ENCODE results near the gene MIGA1.
"Not testable (repeated sequence)": the region's sequence is repeated elsewhere in the genome, so short reads cannot be mapped to it uniquely, and the experiment has no call there.

Gene MIGA1, protein sequence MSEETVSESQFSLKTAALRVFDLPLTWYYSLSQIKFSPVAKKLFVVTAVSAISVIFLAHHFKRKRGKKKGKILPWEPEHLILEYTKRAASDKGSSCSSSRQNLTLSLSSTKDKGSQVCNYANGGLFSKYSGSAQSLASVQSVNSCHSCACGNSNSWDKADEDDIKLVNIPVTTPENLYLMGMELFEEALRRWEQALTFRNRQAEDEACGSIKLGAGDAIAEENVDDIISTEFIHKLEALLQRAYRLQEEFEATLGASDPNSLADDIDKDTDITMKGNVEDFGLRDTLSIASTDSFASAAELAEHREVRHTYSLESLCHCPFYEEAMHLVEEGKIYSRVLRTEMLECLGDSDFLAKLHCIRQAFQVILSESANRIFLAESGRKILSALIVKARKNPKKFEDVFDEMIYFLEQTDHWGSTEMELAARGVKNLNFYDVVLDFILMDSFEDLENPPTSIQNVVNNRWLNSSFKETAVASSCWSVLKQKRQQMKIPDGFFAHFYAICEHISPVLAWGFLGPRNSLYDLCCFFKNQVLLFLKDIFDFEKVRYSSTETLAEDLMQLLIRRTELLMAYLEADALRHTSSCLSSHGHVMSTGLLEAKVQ

GRCh38 chr1:77779529-77780281, at the start of gene MIGA1:
MIGA1 (plus strand) TSS chr1:77779649; CDS start chr1:77783253, 3,604 bp downstream.
- DNase-seq (ENCODE audit: low read depth) = peak; percentile 77

- DNase-seq (ENCODE audit: low read depth) = no peak
Observed at GRCh38 chr1:77732090-77732489, 47.4 kb upstream of the MIGA1 start.

DNA sequence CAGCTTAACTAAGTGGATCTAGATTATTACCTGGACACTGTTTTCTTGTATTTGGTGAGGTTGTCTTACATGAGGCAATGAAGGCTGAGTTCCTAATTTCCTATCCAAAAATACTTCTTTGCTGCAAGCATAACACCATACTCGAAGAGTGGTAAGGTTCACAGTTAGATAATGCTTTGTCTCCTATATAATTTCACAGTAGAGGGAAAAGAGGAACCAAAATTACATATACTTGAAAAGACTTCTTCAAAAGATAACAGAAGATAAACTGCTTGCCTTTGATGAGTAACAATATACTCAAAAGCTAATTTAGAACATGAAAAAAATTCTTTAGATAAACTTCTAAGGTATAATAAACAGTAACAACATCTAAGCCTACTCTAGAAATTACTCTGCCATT, 40.2 kb upstream of the MIGA1 start:
- no peak for DNase-seq (ENCODE audit: low read depth)

DNA sequence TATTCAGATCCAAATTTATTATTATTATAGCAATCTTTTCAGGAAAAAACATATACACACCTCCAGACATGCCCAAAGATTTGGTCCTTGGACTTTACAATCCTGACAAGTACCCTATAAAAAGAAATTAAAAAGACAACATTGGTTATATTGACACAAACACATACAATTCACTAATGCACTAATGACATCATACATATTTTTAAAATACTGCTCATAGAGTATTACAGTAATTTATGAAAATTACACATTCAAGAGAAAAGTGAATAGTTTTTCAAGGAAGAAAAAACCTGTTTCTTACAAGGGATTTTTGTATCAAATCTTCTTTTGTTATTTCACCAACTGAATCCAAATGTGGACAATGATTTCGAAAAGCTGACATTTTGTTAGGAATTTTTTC, 38.1 kb upstream of the MIGA1 start:
- no peak for DNase-seq (ENCODE audit: low read depth)

GRCh38 chr1:77742011-77742555, 37.4 kb upstream of the MIGA1 start:
- DNase-seq (ENCODE audit: low read depth) = no peak

DNA sequence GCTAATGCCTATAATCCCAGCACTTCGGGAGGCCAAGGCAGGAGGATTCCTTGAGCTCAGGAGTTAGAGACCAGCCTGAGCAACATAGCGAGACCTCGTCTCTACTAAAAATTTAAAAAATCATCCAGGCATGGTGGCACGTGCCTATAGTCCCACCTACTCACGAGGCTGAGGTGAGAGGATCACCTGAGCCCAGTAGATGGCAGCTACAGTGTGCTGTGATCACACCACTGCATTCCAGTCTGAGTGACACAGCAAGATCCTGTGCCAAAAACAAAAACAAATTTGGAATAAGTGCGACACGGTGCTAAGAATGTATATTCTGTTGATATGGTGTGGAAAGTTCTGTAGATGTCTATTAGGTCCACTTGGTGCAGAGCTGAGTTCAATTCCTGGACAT, 34.9 kb upstream of the MIGA1 start:
- no peak for DNase-seq (ENCODE audit: low read depth)

DNA sequence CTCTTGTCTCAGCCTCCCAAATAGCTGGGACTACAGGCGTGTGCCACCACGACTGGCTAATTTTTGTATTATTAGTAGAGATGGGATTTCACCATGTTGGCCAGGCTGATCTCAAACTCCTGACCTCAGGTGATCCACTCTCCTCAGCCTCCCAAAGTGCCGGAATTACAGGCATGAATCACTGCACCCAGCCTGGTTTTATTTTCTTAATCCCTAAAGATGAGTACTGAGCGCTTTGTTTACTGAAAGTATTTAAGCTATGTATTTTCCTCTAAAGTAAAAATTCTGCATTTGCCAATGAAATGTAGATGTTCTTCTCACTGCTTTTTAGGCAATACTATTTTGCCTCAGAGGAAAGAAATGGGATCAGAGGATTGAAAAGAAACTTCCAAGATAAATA, 30.0 kb upstream of the MIGA1 start:
- not testable (repeated sequence) for DNase-seq (ENCODE audit: low read depth)

DNA sequence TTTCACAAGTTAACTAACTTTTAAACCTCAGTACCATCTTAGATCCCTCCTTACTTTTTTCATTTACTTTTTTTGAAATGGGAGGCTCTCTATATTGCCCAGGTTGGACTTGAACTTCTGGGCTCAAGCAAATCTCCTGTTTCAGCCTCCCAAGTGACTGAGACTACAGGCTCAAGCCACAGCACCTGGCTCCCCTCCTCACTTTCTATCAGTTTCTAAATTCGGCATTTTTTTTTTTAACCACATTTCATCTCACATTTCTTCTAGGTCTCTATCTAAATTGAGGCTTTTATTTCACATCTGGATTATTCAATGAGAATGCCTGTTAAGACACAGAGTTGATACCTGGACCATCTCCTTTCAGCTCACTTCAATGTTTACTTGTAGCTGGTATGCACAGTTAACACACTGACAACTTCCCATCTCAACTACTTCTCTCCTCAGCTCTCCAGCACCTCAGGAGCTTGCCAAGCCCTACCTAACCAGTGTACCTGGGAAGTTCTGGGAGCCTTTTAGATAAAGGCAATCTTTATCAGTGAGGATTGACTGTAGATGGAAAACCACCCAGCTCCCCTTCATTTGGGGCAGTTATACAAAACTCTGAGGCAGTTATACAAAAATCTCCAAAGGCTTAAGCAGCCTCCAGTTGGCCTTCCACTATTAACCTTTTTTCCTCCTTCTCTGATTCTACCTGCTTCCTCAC, 23.2 kb upstream of the MIGA1 start:
- DNase-seq (ENCODE audit: low read depth) = no peak

DNA sequence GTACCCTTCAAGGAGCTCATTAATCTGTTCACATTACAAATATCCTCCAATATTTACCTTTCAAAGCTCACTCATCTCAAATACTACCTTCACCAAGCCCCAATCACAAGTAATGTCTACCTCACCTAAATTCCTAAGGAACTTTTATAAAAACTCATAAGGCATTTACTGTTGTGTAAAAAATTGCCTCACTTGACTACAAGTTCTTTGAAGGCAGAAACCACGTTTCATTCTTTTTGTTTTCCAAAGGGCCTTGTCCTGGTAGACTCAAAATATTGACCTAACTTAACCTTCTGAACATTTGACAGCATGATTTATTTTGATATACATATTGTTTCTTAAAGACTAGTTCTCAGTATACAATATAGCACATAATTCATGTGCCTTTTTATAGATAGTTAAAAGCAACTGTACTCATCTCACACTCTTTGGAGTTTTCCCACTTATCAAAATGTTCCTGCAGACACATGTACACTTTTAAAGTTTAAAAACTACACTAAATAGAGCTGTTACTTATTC, 22.3 kb upstream of the MIGA1 start:
- DNase-seq (ENCODE audit: low read depth) = no peak

DNA sequence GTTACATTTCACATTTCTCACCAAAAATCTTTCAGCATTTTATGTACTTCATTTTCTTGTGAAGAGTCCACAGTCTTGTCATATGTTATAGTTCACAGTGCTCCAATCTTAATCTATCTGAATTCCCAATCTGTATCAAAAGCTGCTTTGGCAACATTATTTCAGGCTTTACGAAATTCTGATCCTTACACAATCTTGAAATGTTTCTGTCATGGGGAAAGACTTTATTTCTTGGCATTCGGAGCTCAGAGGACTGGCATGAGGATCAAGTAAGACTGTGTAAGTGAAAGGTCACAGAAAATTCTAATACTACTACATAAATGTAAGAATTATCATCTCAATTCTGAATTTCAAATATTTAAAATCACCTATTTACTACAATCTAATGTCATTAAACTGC, 21.8 kb upstream of the MIGA1 start:
- DNase-seq (ENCODE audit: low read depth) = no peak

GRCh38 chr1:77759071-77760028, 20.1 kb upstream of the MIGA1 start, which contains the start of gene USP33:
USP33 (minus strand) TSS chr1:77759852; CDS start chr1:77741697, 18,155 bp downstream.
- DNase-seq (ENCODE audit: low read depth) = peak; percentile 87

- no peak for DNase-seq (ENCODE audit: low read depth)
Observed at GRCh38 chr1:77762072-77762476, 17.4 kb upstream of the MIGA1 start.

GRCh38 chr1:77768006-77768405, 11.4 kb upstream of the MIGA1 start:
- no peak for DNase-seq (ENCODE audit: low read depth)

GRCh38 chr1:77776007-77776700, 3.3 kb upstream of the MIGA1 start:
- DNase-seq (ENCODE audit: low read depth) = no peak

DNA sequence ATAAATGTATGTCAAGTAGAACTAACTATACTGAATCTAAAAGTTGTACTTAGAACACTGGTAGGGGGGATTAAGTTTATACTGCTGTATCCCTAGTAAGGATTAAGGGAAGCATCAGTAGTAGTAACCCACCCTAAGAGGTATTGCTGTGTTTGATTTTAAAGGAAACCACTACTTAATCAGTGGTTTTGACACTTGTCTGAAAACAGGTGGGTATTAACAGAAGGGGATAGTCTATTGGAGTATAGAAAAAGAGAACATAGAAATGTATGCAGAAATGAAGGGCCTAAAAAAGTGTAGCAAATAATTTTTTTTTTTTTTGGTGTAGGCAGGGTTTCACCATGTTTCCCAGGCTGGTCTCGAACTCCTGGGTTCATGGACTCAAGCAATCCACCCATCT, 2.2 kb downstream of the MIGA1 start:
- DNase-seq (ENCODE audit: low read depth) = no peak

- no peak for DNase-seq (ENCODE audit: low read depth)
Observed at GRCh38 chr1:77783141-77783540, 3.7 kb downstream of the MIGA1 start.

DNA sequence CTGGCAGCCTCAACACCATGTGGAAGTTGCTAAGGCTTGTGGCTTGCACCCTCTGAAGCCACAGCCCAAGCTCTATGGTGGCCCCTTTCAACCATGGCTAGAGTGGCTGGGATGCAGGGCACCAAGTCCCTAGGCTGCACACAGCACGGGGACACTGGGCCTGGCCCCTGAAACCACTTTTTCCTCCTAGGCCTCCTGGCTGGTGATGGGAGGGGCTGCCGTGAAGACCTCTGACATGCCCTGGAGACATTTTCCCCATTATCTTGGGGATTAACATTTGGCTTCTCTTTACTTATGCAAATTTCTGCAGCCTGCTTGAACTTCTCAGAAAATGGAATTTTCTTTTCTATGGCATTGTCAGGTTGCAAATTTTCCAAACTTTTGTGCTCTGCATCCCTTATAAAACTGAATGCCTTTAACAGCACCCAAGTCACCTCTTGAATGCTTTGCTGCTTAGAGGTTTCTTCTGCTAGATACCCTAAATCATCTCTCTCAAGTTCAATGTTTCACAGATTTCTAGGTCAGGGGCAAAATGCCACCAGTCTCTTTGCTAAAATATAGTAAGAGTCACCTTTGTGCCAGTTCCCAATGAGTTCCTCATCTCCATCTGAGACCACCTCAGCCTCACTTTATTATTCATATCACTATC, 6.8 kb downstream of the MIGA1 start:
- DNase-seq (ENCODE audit: low read depth) = not testable (repeated sequence)

DNA sequence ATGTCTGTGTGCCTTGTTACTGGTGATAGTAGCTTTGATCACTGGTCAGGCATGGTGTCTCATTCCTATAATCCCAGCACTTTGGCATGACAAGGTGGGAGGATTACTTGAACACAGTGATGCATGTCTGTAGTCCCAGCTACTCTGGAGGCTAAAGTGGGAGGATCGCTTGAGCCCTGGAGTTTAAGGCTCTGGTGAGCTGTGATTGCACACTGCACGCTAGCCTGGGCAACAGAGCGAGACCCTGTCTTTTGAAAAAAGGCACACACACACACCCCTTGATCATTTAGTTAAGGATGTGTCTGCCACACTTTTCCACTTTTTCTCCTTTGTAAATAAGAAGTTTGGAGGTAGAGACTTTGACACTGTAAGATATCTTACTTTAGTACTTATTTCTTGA, 15.1 kb downstream of the MIGA1 start:
- no peak for DNase-seq (ENCODE audit: low read depth)

GRCh38 chr1:77796695-77797405, 17.4 kb downstream of the MIGA1 start:
- DNase-seq (ENCODE audit: low read depth) = no peak

All from activated T-cell treated with anti-CD3 and anti-CD28 coated beads for 1 hour (primary cell).